ENCODE results near the gene POM121.
"Not testable (repeated sequence)": the region's sequence is repeated elsewhere in the genome, so short reads cannot be mapped to it uniquely, and the experiment has no call there.

- TF ChIP-seq SPI1, POLR2A (IDR thresholded peaks at IDR 0.05; ENCODE audit: low read depth, low read length): not testable (repeated sequence)
Measured at GRCh38 chr7:72948714-72949113, 23.8 kb downstream of the POM121 start.

All from GM12891 (cell line).